NCI-H2107 treated with DMSO at 0.1 percent for 48 hours (cell line): ENCODE data around the gene PPP4R3B.
"Not testable (repeated sequence)": the region's sequence is repeated elsewhere in the genome, so short reads cannot be mapped to it uniquely, and the experiment has no call there.

Source experiments
- DNase-seq: peaks from one replicate; lab custom pipeline; 2025; ENCODE audit not compliant: unreplicated experiment; lab: John Stamatoyannopoulos, UW

The PPP4R3B gene

DNA sequence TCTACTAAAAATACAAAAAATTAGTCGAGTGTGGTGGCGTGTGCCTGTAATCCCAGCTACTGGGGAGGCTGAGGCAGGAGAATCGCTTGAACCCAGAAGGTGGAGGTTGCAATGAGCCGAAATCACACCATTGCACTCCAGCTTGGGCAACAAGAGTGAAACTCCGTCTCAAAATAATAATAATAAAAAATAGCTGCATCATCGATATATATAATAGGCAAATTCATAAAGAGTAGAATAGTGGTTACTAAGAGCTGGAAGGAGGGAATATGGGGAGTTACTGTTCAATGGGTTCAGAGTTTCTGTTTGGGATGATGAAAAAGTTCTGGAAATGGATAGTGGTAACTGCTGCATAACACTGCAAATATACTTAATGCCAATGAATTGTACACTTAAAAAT lies 20.6 kb downstream of the PPP4R3B start:
- not testable (repeated sequence) for DNase-seq

DNA sequence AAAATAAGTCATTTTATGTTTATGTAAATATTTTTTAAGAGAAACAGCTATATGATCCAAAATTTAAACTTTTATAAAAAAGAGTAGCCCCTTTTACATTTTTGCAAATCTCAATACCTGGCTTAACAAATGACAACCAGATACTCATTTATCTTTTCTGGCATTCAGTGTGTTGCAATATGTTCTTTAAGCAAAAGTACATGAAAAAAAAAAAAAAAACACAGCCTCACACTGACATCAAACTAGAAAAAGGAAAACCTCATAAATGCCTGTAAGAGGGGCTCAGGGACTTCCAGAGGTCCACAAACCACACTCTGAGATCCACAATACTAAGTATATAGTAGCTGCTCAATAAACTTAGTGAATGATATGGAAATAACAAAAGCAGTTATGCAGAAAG lies 21.9 kb downstream of the PPP4R3B start:
- DNase-seq: no peak

DNA sequence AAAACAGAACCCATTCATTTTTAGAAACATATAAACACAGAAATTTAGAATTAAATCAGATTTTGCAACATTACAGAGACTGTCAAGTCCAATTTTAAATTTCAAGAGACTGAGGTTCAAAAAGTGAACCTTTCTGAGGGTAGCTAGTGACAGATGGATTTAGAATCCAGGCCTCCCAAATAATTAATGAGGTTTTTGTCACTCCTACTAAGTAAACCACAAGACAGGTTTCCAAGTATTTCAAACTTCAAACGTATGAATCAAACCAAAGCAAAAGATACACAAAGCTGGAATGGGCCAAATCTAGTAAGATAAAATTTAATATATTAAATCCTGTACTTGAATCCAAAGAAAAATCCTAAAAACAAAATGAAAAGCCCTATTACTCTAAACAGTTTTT lies 25.3 kb downstream of the PPP4R3B start:
- DNase-seq: no peak

DNA sequence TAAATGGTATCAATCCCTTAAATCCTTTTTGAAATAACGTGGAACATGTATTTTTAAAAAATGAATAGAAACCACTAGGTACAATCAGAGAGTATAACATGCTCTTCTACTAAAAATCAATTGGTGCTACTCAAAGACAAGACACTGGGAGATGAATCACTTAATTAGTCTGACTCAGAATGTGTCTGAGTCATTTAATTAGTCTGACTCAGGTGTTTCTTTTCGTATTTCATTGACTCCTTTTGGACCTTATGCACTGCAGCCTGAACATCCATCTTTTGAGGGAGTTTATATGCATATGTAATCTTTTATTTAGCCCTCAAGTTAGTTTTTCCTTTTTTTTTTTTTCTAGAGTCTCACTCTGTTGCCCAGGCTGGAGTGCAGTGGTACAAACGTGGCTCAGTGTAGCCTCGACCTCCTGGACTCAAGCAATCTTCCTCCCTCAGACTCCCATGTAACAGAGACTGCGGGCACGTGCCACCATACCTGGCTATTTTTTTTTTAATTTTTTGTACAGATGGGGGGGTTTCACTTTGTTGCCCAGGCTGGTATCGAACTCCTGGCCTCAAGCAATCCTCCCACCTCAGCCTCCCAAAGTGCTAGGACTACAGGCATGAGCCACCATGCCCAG lies 26.5 kb downstream of the PPP4R3B start:
- no peak for DNase-seq

DNA sequence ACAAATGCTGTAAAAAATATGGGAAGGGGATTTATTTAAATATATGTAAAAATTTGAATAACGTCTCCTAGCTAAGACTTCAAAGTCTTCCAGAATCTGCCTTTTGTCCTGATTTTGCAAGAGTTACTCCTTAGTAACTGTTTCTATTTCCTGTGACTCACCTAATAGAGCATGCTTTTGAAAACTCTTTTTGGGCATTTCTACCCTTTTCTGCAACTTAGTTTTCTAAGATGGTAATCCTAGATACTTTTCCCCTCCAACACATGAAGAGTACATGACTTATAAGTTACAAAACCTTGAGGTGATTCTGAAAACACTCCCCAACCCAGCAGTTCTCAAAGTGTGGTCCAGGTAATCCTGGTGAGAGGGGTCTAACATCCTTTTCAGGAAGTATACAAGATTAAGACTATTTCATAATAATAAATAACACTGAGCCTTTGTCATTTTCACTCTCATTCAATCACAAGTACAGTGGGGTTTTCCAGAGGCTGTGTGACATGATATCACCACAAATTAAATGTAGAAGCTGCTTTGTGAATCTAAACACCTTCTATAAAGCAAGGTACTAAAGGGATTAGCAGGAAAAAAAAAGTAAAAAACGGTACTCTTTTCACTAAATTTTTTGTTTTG lies 31.9 kb downstream of the PPP4R3B start:
- DNase-seq: no peak

DNA sequence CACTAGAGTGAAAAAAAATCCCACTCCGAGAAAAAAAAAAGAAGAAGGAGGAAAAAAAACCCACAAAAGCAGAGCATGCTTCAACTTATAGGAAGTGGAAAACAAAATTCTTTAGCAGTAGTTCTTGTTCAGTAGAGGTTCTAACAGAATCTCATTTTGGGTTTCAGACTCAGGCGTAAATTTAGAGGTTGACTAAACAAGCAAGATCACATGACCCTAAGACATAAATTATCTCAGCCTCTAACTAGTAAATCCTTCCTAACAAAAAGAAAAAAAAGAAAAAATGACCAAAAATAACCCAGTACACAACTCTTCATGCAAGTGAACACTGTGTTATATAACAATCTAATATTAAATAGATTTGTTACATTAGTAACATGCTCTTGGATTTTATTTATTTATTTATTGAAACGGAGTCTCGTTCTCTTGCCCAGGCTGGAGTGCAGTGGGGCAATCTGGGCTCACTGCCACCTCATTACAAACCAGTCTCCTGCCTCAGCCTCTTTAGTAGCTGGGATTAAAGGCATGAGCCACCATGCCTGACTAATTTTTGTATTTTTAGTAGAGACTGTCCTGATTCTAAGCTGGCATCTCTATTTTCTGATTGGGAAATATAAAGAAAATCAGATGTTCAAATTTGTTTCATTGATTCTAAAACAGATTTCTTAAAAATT lies 35.4 kb downstream of the PPP4R3B start:
- no peak for DNase-seq

DNA sequence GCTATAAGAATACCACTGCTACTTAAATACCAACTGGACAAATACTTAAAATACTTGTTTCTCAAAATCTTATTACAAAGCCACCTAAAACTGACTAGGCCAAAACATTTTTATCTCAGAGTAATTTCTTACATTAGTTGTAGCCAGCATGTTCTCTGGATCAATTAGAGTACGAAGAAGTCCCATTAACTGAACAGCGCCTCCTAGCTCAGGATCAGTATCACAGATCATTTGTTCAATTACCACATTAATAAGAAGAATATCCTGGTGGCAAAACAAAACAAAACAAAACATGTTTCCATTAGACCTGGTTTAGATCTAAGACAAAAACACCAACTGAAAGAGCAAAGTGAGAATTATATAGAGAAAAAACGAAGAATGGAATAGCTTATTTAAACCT lies 36.0 kb downstream of the PPP4R3B start:
- no peak for DNase-seq

DNA sequence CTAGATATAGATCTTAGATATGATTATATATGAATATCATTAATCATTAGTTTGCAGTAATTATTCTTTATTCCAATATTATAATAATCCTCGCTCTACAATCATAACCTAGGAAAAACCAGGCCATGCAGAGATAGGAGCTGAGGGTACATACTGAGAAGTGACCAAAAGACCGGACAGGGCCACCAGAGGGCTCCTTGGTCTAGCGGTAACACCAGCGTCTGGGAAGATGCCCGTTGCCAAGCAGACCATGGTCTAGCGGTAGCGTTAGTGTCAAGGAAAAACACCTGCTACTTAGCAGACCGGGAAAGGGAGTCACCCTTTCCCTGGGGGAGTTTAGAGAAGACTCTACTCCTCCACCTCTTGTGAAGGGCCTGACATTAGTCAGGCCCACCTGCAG lies 48.4 kb downstream of the PPP4R3B start:
- not testable (repeated sequence) for DNase-seq

DNA sequence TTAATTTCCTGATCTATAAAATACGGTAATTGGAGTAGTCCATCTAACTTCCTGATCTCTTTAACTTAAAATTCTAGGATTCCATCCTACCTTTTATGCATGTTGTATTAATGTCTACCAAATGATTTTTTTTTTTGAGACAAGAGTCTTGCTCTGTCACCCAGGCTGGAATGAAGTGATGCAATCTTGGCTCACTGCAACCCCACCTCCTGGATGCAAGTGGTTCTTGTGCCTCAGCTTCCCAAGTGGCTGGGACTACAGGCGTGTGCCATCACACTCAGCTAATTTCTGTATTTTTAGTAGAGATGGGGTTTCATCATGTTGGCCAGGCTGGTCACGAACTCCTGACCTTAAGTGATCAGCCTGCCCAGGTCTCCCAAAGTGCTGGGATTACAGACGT lies 50.1 kb downstream of the PPP4R3B start:
- no peak for DNase-seq

DNA sequence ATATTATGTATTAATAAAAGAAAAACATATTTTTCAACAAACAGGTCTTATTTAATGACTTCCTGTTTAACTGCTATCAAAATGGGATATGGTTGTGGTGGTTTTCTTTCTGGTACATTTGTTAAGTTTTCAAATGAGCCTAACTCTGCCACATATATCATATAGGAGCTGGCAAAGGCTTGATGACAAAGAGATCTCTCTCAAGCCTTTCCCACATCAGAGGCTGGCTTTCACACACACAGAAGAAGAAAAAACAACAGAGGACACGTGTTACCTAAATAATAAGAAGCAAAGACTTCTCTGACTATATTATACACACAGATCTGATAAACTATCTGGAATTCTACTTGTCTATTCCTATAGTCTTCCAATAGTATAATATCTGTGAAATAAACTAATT lies 51.8 kb downstream of the PPP4R3B start:
- no peak for DNase-seq

DNA sequence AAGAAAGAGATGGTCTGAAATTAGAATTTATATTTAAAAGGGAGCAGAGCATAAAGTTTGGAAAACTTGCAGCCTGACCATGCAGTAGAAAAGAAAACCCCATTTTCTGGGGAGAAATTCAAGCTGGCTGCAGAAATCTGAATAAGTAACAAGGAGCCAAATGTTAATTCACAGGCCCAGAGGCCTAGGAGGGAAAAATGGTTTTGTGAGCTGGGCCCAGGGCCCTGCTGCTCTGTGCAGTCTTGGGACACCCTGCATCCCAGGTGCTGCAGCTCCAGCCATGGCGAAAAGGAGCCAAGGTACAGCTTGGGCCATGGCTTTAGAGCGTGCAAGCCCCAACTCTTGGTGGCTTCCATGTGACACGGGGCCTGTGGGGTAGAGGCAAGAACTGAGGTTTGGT lies 56.6 kb downstream of the PPP4R3B start:
- no peak for DNase-seq

DNA sequence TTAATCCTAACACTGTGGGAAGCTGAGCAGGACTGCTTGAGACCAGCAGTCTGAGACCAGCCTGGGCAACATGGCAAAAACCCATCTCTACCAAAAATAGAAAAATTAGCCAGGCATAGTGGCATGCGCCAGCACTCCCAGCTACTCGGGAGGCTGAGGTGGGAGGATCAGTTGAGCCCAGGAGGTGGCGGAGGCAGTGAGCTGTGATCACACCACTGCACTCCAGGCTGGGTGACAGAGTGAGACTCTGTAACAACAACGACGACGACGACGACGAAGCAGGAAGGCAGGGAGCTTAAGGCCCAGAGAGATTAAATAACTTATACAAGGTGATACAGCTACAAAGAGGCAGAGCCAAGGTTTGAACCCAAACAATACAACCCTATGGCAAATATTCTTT lies 60.6 kb downstream of the PPP4R3B start:
- DNase-seq: no peak

DNA sequence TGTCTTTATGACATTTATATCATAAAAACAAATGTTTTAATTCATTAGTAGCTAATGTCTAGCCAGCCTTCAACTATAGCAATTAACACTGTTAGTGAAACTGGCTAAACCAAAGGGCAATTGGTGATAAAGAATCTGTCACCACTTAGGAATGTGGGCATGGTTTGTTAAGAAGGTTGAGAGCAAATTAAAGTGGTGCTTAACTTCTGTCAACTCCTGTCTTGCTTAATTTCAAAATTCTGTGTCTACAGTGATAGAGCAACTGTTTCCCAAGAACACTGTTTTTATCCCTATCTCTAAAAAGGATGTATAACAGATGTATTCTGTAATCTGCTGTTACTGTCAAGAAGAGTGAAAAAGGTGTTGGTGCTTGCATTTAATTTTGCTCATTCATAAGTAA lies 61.4 kb downstream of the PPP4R3B start:
- no peak for DNase-seq

DNA sequence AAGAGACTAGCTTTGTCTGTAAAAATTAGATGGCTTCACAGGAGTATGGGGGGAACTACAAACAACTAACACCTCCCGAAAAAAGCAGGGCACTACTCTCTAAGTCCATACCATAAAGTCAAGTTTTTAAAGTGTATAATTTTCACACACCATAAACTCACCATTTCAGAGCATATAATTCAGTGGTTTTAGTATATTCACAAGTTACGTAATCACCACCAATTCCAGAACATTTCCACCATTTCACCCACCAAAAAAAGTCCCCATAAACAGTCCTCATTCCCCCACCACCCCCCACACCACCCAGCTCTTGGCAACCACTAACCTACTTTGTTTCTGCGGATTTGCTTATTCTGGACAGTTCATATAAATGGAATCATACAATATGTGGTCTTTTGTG lies 64.1 kb downstream of the PPP4R3B start:
- no peak for DNase-seq

DNA sequence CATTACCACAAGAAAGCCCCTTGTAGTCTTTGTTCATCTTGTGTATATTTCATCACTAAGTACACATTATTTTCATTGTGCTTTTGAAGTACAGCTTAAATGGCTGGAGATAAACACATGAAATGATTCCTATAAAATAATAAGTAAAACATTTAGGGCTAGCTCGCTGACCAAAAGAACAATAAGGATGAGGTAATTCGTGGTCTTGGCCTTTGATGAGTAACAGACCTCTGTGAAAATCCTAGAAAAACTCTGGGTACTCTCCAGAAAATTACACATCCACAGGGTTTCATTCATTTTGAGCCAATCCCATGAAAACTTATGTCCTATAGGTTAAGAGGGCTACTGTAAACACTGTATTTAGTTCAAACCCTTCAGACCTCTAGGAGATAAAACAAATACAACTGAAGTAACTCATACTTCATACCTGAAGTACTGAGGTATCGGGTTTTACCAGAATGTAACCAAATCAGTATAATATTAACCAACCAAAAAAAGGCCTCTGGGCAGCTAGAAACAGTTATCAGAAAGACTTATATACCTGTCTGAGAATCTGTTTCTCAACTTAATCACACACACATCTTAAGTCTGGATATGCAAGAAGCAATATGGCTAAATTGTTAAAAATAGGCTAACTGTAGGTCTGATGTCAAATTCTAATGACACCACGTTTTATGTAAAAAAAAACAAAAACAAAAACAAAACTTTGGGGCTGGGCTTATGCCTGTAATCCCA lies 66.9 kb downstream of the PPP4R3B start:
- DNase-seq: no peak

DNA sequence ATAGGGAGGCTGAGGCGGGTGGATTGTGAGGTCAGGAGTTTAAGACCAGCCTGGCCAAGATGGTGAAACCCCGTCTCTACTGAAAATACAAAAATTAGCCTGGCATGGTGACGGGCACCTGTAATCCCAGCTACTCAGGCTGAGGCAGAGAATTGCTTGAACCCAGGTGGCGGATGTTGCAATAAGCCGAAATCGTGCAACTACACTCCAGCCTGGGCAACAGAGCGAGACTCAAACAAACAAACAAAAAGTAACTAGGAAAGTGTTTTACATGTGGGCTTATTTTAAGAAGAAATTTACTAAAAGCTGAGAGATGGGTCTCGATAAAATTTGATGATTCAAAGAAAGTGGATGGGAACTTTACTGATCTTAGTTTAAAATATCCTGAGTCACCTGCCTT lies 69.7 kb downstream of the PPP4R3B start:
- DNase-seq: not testable (repeated sequence)

DNA sequence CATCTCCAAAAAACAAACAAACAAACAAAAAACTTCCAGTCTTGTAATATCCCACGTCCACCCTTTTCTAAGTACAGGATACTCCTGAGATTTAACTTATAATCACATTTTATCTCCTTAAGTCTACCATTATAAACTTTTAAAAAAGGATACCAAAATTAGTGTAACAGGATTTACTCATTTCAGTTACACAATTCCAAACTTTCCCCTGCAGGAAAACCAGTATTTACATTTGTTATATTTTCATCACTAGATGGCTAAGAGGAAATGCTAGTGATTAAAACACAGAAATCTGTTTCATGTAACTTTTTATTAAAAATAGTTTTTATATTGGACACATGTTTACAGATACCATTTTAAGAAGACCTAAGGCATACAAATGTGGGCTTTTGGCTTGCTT lies 70.4 kb downstream of the PPP4R3B start:
- DNase-seq: no peak

DNA sequence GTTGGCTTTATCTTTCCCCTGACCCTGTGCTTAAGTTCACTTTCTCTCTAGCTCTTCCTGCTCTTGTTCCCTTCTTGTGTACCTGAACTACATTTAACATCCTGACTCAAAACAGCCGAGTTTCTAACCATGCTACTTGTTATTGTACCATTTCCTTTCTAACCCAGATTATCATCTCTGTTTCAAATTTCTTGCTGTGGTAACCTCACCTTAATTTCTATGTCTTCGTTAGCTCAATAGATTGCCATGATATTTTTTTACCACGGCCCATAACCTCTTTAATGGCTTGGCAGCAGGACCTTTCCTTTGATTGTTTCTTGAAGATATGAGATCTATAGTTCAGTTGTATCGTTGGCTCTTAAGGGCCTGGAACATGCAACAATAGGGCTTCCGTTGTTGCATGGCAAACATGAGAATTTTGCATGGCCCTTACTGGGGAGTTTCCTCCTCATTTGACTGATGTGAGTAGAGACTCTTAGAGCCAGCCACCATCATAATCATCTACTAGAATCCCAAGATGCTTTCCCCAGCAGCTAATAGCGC lies 86.8 kb downstream of the PPP4R3B start:
- DNase-seq: no peak

DNA sequence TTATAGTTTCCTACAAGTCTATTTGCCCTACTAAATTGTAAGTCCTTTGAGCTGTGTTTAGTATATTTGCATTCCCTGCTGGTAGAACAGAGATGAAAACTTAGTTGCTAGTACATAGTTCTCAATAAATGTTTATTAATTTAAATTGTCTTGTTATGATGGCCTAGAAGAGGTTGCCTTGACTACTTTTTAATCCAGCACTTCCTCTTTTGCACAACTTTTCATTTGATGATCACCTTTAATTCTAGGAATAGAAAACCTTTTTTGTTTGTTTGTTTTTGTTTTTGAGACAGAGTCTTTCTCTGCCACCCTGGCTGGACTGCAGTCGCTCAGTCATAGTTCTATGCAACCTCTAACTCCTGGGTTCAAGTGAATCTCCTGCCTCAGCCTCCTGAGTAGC lies 91.2 kb downstream of the PPP4R3B start:
- no peak for DNase-seq

DNA sequence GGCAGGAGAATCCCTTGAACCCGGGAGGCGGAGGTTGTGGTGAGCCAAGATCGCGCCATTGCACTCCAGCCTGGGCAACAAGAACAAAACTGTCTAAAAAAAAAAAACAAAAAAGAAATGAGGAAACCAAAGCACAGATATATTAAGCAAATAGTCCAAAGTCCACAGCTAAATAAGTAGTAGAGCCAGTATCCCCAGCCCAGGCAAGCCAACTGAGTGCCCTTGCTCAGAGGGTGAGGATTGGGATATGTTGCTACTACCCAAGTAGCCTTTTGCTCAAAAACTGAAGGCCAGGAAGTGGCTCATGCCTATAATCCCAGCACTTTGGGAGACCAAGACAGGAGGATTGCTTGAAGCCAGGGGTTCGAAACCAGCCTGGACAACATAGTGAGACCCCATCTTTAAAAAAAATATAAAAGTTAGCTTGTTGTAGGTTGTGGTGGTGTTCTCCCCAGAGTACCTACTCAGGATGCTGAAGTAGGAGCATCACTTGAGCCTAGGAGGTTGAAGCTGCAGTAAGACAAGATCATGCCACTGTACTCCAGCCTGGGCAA lies 92.5 kb downstream of the PPP4R3B start:
- DNase-seq: no peak
